ENCODE data around the gene PHLDA2. TPM values are rescaled to one million over a fixed set of nuclear protein-coding genes. Genes with fewer than 3 reads are reported as not detected.

PHLDA2 gene
- total RNA-seq, 2 experiments from 2014 or later = 0.16 to 0.34 TPM

- Histone ChIP-seq H3K27ac (ENCODE audit: low read depth, low read length, poor library complexity, severe bottlenecking) (no peak overlapping the region), H3K4me1 (ENCODE audit: insufficient read depth, low read length, poor library complexity, severe bottlenecking) (no peaks in the 10 kb centered on the region), H2AFZ (ENCODE audit: low read length) (no peak overlapping the region), H4K20me1 (ENCODE audit: insufficient read depth, low read length) (no peaks in the 10 kb centered on the region), H3K4me3 (ENCODE audit: low read depth, low read length, poor library complexity, severe bottlenecking) (no peak overlapping the region), H3K79me2 (ENCODE audit: insufficient read depth, low read depth, low read length) (no peaks in the 10 kb centered on the region), H3K9me2 (ENCODE audit: insufficient read depth, low read length) (no peaks in the 10 kb centered on the region), H3K36me3 (ENCODE audit: insufficient read depth, low read length) (no peaks in the 10 kb centered on the region), H3K4me2 (ENCODE audit: low read length) (no peak overlapping the region), H3K9me3 (ENCODE audit: low read length) (no peaks in the 10 kb centered on the region)
- DNase-seq (ENCODE audit: low spot score) = no peak
- BruUV-seq (replicated peaks) = no TSS peak
- intact Hi-C loops (cut with micrococcal nuclease; ENCODE audit: unreplicated experiment) = no loop called here
- CTCF ChIA-PET (ENCODE audit: unreplicated experiment) = no interaction called here
- TF ChIP-seq EZH2phosphoT487 (IDR thresholded peaks at IDR 0.05; ENCODE audit: borderline replicate concordance, low read depth, low read length) = no peak
- TF ChIP-seq CTCF (conservative IDR thresholded peaks at IDR 0.05; ENCODE audit: low read length) = no peak
- POLR2A ChIA-PET = interaction anchor here (0.6 kb wide), 1 partner anchor 1071 kb away, joined by 3 read pairs; no protein-coding TSS in a partner anchor
These were observed 7.3 kb downstream of the PHLDA2 start for GRCh38 chr11:2921742-2922493.

DNA sequence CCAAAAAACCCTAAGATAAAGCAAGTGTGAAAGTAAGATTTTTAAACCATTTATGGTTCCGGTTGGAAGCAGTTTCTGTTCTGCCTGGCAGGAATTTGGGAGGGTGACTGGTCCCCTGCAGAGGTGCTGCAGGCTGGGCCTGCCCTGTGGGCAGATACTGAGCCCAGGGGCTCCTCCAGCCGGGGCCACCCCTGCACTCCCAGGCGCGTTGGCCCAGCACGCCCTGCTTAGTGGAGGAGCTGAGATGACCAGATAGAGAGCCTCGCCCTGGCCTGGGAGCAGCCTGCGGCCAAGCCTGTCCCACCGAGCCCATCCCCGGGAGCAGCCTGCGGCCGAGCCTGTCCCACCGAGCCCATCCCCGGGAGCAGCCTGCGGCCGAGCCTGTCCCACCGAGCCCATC is 8.0 kb downstream of the PHLDA2 start:
- no peak overlapping the region for H3K4me2 ChIP-seq (ENCODE audit: low read length)
- H4K20me1 ChIP-seq (ENCODE audit: insufficient read depth, low read length) = no peaks in the 10 kb centered on the region
- H3K36me3 ChIP-seq (ENCODE audit: insufficient read depth, low read length) = no peaks in the 10 kb centered on the region
- BruUV-seq (replicated peaks) = no TSS peak
- H3K4me3 ChIP-seq (ENCODE audit: low read depth, low read length, poor library complexity, severe bottlenecking) = no peak overlapping the region
- CTCF ChIA-PET (ENCODE audit: unreplicated experiment) = no interaction called here
- no peaks in the 10 kb centered on the region for H3K4me1 ChIP-seq (ENCODE audit: insufficient read depth, low read length, poor library complexity, severe bottlenecking)
- no peaks in the 10 kb centered on the region for H3K79me2 ChIP-seq (ENCODE audit: insufficient read depth, low read depth, low read length)
- H3K27ac ChIP-seq (ENCODE audit: low read depth, low read length, poor library complexity, severe bottlenecking) = no peak overlapping the region
- H3K9me3 ChIP-seq (ENCODE audit: low read length) = no peaks in the 10 kb centered on the region
- DNase-seq (ENCODE audit: low spot score) = no peak
- no peaks in the 10 kb centered on the region for H3K9me2 ChIP-seq (ENCODE audit: insufficient read depth, low read length)
- POLR2A ChIA-PET = no interaction called here
- H2AFZ ChIP-seq (ENCODE audit: low read length) = no peak overlapping the region
- TF ChIP-seq CTCF (conservative IDR thresholded peaks at IDR 0.05; ENCODE audit: low read length) = no peak
- TF ChIP-seq EZH2phosphoT487 (IDR thresholded peaks at IDR 0.05; ENCODE audit: borderline replicate concordance, low read depth, low read length) = no peak
- intact Hi-C loops (cut with micrococcal nuclease; ENCODE audit: unreplicated experiment) = no loop called here

- CTCF ChIA-PET (ENCODE audit: unreplicated experiment) = no interaction called here
- Histone ChIP-seq H2AFZ (ENCODE audit: low read length) (no peak overlapping the region), H3K9me3 (ENCODE audit: low read length) (no peaks in the 10 kb centered on the region), H3K36me3 (ENCODE audit: insufficient read depth, low read length) (no peaks in the 10 kb centered on the region), H3K4me2 (ENCODE audit: low read length) (no peak overlapping the region), H3K9me2 (ENCODE audit: insufficient read depth, low read length) (no peaks in the 10 kb centered on the region), H3K79me2 (ENCODE audit: insufficient read depth, low read depth, low read length) (no peaks in the 10 kb centered on the region), H3K4me3 (ENCODE audit: low read depth, low read length, poor library complexity, severe bottlenecking) (no peak overlapping the region), H4K20me1 (ENCODE audit: insufficient read depth, low read length) (no peaks in the 10 kb centered on the region), H3K4me1 (ENCODE audit: insufficient read depth, low read length, poor library complexity, severe bottlenecking) (no peaks in the 10 kb centered on the region), H3K27ac (ENCODE audit: low read depth, low read length, poor library complexity, severe bottlenecking) (no peak overlapping the region)
- intact Hi-C loops (cut with micrococcal nuclease; ENCODE audit: unreplicated experiment) = no loop called here
- TF ChIP-seq CTCF (conservative IDR thresholded peaks at IDR 0.05; ENCODE audit: low read length) = no peak
- TF ChIP-seq EZH2phosphoT487 (IDR thresholded peaks at IDR 0.05; ENCODE audit: borderline replicate concordance, low read depth, low read length) = no peak
- no peak for DNase-seq (ENCODE audit: low spot score)
- no TSS peak for BruUV-seq (replicated peaks)
- POLR2A ChIA-PET = no interaction called here
These were observed 8.9 kb downstream of the PHLDA2 start for GRCh38 chr11:2920343-2920742.

Data from OCI-LY7 (cell line).